Lower lobe of right lung (tissue), 2 donors: ENCODE measurements around the gene VWA5B1. TPM values are rescaled to one million over a fixed set of nuclear protein-coding genes. Genes with fewer than 3 reads are reported as not detected.

Source experiments
- ATAC-seq, 2 donors: fragments of 200-7000 bp; cut with Tn5 transposase; one replicate each; pipeline ENCODE4 v1.9.1; 2020 to 2022; ENCODE audit warnings: mild to moderate bottlenecking in 2 of 2, moderate library complexity in 2 of 2
- DNase-seq: peaks from one replicate; pipeline ENCODE4 v3.0.0-alpha.2; 2020
- H3K27ac ChIP-seq: fragments of 200-600 bp; one replicate; pipeline ENCODE4 v1.8.0; 2022
- H3K27me3 ChIP-seq: fragments of 200-600 bp; one replicate; pipeline ENCODE4 v1.8.0; 2022; ENCODE audit warnings: low read depth
- H3K36me3 ChIP-seq: fragments of 200-600 bp; one replicate; pipeline ENCODE4 v1.8.0; 2022; ENCODE audit warnings: mild to moderate bottlenecking
- H3K4me1 ChIP-seq: fragments of 200-600 bp; one replicate; pipeline ENCODE4 v1.8.0; 2022
- H3K4me3 ChIP-seq: fragments of 200-600 bp; one replicate; pipeline ENCODE4 v1.8.0; 2022; ENCODE audit warnings: mild to moderate bottlenecking
- H3K9me3 ChIP-seq: fragments of 200-600 bp; one replicate; pipeline ENCODE4 v1.8.0; 2022
- CTCF ChIP-seq: fragments of 200-600 bp; IDR thresholded peaks from one replicate; pipeline ENCODE4 v1.8.0; 2022; ENCODE audit warnings: antibody characterized with exemption, mild to moderate bottlenecking
- intact Hi-C: fragments of 100-400 bp; cut with DNase I; formaldehyde crosslinking; loops from one replicate; pipeline ENCODE4 v1.11.0; 2022
- total RNA-seq: library from RNA; stranded (reverse); fragmentation: NEBNext Ultra II Directional; extraction: Animal tissue kit (Norgen Biotek cat#: 25700); gene quantifications from one replicate; pipeline ENCODE4 v1.2.1, GENCODE V29; 2021
- donor health status: DM: no; HTN: yes; CAD: no; lungs with severe emphysema.

VWA5B1 gene
- total RNA-seq, 1 donor from 2014 or later = 0.30 TPM

GRCh38 chr1:20345419-20345818 is 54.7 kb downstream of the VWA5B1 start:
- Histone ChIP-seq H3K27ac (no peak overlapping the region), H3K4me3 (no peak overlapping the region), H3K36me3 (no peaks in the 10 kb centered on the region), H3K27me3 (peaks cover 20% of the 10 kb centered on the region), H3K9me3 (no peaks in the 10 kb centered on the region), H3K4me1 (no peaks in the 10 kb centered on the region)
- TF ChIP-seq CTCF = no peak
- ATAC-seq = no peak
- intact Hi-C loops = no loop called here
- no peak for DNase-seq

- TF ChIP-seq CTCF = no peak
- no peaks in the 10 kb centered on the region for H3K9me3 ChIP-seq
- peaks cover 20% of the 10 kb centered on the region for H3K27me3 ChIP-seq
- H3K4me1 ChIP-seq = no peaks in the 10 kb centered on the region
- no peak for DNase-seq
- intact Hi-C loops = no loop called here
- no peak for ATAC-seq
- H3K27ac ChIP-seq = no peak overlapping the region
- no peak overlapping the region for H3K4me3 ChIP-seq
- H3K36me3 ChIP-seq = no peaks in the 10 kb centered on the region
Observed at GRCh38 chr1:20346433-20346832, 55.8 kb downstream of the VWA5B1 start.

GRCh38 chr1:20347699-20348098 is 57.0 kb downstream of the VWA5B1 start:
- ATAC-seq = no peak
- H3K4me1 ChIP-seq = no peaks in the 10 kb centered on the region
- peaks cover 14% of the 10 kb centered on the region for H3K27me3 ChIP-seq
- H3K4me3 ChIP-seq = no peak overlapping the region
- no peaks in the 10 kb centered on the region for H3K36me3 ChIP-seq
- H3K27ac ChIP-seq = no peak overlapping the region
- intact Hi-C loops = no loop called here
- DNase-seq = no peak
- no peak for TF ChIP-seq CTCF
- H3K9me3 ChIP-seq = no peaks in the 10 kb centered on the region

- Histone ChIP-seq H3K27me3 (peaks cover 7% of the 10 kb centered on the region), H3K4me1 (no peaks in the 10 kb centered on the region), H3K4me3 (no peak overlapping the region), H3K9me3 (no peaks in the 10 kb centered on the region), H3K27ac (no peak overlapping the region), H3K36me3 (no peaks in the 10 kb centered on the region)
- TF ChIP-seq CTCF = no peak
- ATAC-seq (no peak), DNase-seq (no peak)
- intact Hi-C loops = no loop called here
Observed at GRCh38 chr1:20348326-20348915, 57.7 kb downstream of the VWA5B1 start.

- intact Hi-C loops = no loop called here
- ATAC-seq (no peak), DNase-seq (no peak)
- Histone ChIP-seq H3K4me1 (no peaks in the 10 kb centered on the region), H3K36me3 (no peaks in the 10 kb centered on the region), H3K27me3 (peaks cover 7% of the 10 kb centered on the region), H3K27ac (no peak overlapping the region), H3K4me3 (no peak overlapping the region), H3K9me3 (no peaks in the 10 kb centered on the region)
- TF ChIP-seq CTCF = no peak
Observed at GRCh38 chr1:20349561-20349960, 58.9 kb downstream of the VWA5B1 start.
